ENCODE data around the gene ZSCAN5B.

ZSCAN5B gene

GRCh38 chr19:56191711-56192110 lies 5.9 kb downstream of the ZSCAN5B start:
- Histone ChIP-seq H3K27me3 (ENCODE audit: low read length) (no peaks in the 10 kb centered on the region), H3K27ac (ENCODE audit: low read depth, low read length) (no peak overlapping the region), H3K9me2 (replicated peaks; ENCODE audit: insufficient read depth, low read length) (no peaks in the 10 kb centered on the region), H3K4me2 (ENCODE audit: low read depth, low read length, poor library complexity, severe bottlenecking) (no peak overlapping the region), H3K4me3 (ENCODE audit: insufficient read depth, low read length, poor library complexity, severe bottlenecking) (no peak overlapping the region), H3F3A (ENCODE audit: insufficient read depth) (no peaks in the 10 kb centered on the region), H3K9me3 (ENCODE audit: insufficient read depth, low read length) (no peaks in the 10 kb centered on the region), H4K20me1 (ENCODE audit: low read depth, low read length) (no peaks in the 10 kb centered on the region), H3K9ac (ENCODE audit: low read length) (no peak overlapping the region), H3K36me3 (ENCODE audit: low read length) (no peaks in the 10 kb centered on the region), H3K79me2 (ENCODE audit: insufficient read depth, low read length) (no peaks in the 10 kb centered on the region), H2AFZ (ENCODE audit: low read depth, low read length, severe bottlenecking) (no peak overlapping the region)
- TF ChIP-seq CTCF (IDR thresholded peaks at IDR 0.05; ENCODE audit: insufficient read depth, low read length, poor library complexity, severe bottlenecking) (no peak), EZH2phosphoT487 (conservative IDR thresholded peaks at IDR 0.05; ENCODE audit: low read length) (no peak)

GRCh38 chr19:56191115-56191514 lies 6.5 kb downstream of the ZSCAN5B start:
- H3F3A ChIP-seq (ENCODE audit: insufficient read depth) = no peaks in the 10 kb centered on the region
- H3K9ac ChIP-seq (ENCODE audit: low read length) = no peak overlapping the region
- no peaks in the 10 kb centered on the region for H3K9me2 ChIP-seq (replicated peaks; ENCODE audit: insufficient read depth, low read length)
- H3K27me3 ChIP-seq (ENCODE audit: low read length) = no peaks in the 10 kb centered on the region
- TF ChIP-seq EZH2phosphoT487 (conservative IDR thresholded peaks at IDR 0.05; ENCODE audit: low read length) (no peak), CTCF (IDR thresholded peaks at IDR 0.05; ENCODE audit: insufficient read depth, low read length, poor library complexity, severe bottlenecking) (no peak)
- H3K79me2 ChIP-seq (ENCODE audit: insufficient read depth, low read length) = no peaks in the 10 kb centered on the region
- H4K20me1 ChIP-seq (ENCODE audit: low read depth, low read length) = no peaks in the 10 kb centered on the region
- H3K4me2 ChIP-seq (ENCODE audit: low read depth, low read length, poor library complexity, severe bottlenecking) = no peak overlapping the region
- no peak overlapping the region for H2AFZ ChIP-seq (ENCODE audit: low read depth, low read length, severe bottlenecking)
- no peaks in the 10 kb centered on the region for H3K36me3 ChIP-seq (ENCODE audit: low read length)
- H3K4me3 ChIP-seq (ENCODE audit: insufficient read depth, low read length, poor library complexity, severe bottlenecking) = no peak overlapping the region
- H3K9me3 ChIP-seq (ENCODE audit: insufficient read depth, low read length) = no peaks in the 10 kb centered on the region
- no peak overlapping the region for H3K27ac ChIP-seq (ENCODE audit: low read depth, low read length)

GRCh38 chr19:56189785-56190184 lies 7.8 kb downstream of the ZSCAN5B start:
- no peaks in the 10 kb centered on the region for H3K36me3 ChIP-seq (ENCODE audit: low read length)
- H3K27ac ChIP-seq (ENCODE audit: low read depth, low read length) = no peak overlapping the region
- no peak overlapping the region for H3K9ac ChIP-seq (ENCODE audit: low read length)
- H3K9me3 ChIP-seq (ENCODE audit: insufficient read depth, low read length) = no peaks in the 10 kb centered on the region
- H2AFZ ChIP-seq (ENCODE audit: low read depth, low read length, severe bottlenecking) = no peak overlapping the region
- no peaks in the 10 kb centered on the region for H3K79me2 ChIP-seq (ENCODE audit: insufficient read depth, low read length)
- no peak overlapping the region for H3K4me3 ChIP-seq (ENCODE audit: insufficient read depth, low read length, poor library complexity, severe bottlenecking)
- H3K4me2 ChIP-seq (ENCODE audit: low read depth, low read length, poor library complexity, severe bottlenecking) = no peak overlapping the region
- H4K20me1 ChIP-seq (ENCODE audit: low read depth, low read length) = no peaks in the 10 kb centered on the region
- no peak for TF ChIP-seq CTCF (IDR thresholded peaks at IDR 0.05; ENCODE audit: insufficient read depth, low read length, poor library complexity, severe bottlenecking)
- no peak for TF ChIP-seq EZH2phosphoT487 (conservative IDR thresholded peaks at IDR 0.05; ENCODE audit: low read length)
- no peaks in the 10 kb centered on the region for H3K27me3 ChIP-seq (ENCODE audit: low read length)
- H3K9me2 ChIP-seq (replicated peaks; ENCODE audit: insufficient read depth, low read length) = no peaks in the 10 kb centered on the region
- no peaks in the 10 kb centered on the region for H3F3A ChIP-seq (ENCODE audit: insufficient read depth)

Measured in SU-DHL-6 (cell line).